ENCODE results near the gene CRYBG1. TPM values are rescaled to one million over a fixed set of nuclear protein-coding genes. Genes with fewer than 3 reads are reported as not detected.

Gene CRYBG1
- total RNA-seq, 1 experiment from 2014 or later, result 10.1 TPM

- TF ChIP-seq ZNF121 (CRISPR knock-in tag; IDR thresholded peaks at IDR 0.05) (no peak), TEAD4 (CRISPR knock-in tag; IDR thresholded peaks at IDR 0.05) (no peak), E2F4 (CRISPR knock-in tag; IDR thresholded peaks at IDR 0.05; ENCODE audit: borderline replicate concordance, low read depth) (no peak), ATF6 (CRISPR knock-in tag; IDR thresholded peaks at IDR 0.05) (no peak), ELF4 (CRISPR knock-in tag; IDR thresholded peaks at IDR 0.05; ENCODE audit: low read depth) (no peak), CTCF (IDR thresholded peaks at IDR 0.05) (no peak), ZNF512 (CRISPR knock-in tag; IDR thresholded peaks at IDR 0.05; ENCODE audit: borderline replicate concordance) (no peak), AFF4 (CRISPR knock-in tag; IDR thresholded peaks at IDR 0.05; ENCODE audit: borderline replicate concordance) (no peak), ZNF138 (CRISPR knock-in tag; conservative IDR thresholded peaks at IDR 0.05) (no peak), ZBTB21 (CRISPR knock-in tag; IDR thresholded peaks at IDR 0.05; ENCODE audit: borderline replicate concordance) (no peak), MXD4 (CRISPR knock-in tag; IDR thresholded peaks at IDR 0.05; ENCODE audit: borderline replicate concordance) (no peak)
Measured at GRCh38 chr6:106618324-106618723, 257.8 kb downstream of the CRYBG1 start (continued).

- H3K36me3 Mint-ChIP-seq, result peaks cover 26% of the 10 kb centered on the region
- H3K4me3 Mint-ChIP-seq, result no peak overlapping the region
- DNase-seq (ENCODE audit: low spot score), result no peak
- H3K4me1 Mint-ChIP-seq, result peaks cover 46% of the 10 kb centered on the region
- no peak for ATAC-seq
- ChIA-PET CTCF (interaction anchor here (1.1 to 1.2 kb wide), 2 partner anchors 10 to 11 kb away, joined by 4 to 5 read pairs; no protein-coding TSS in a partner anchor), POLR2A (interaction anchor here (0.6 to 0.7 kb wide), 3 partner anchors 9 to 355 kb away, joined by 3 to 4 read pairs (median 3); partner anchors contain the start of gene CD24)
- H3K9me3 Mint-ChIP-seq, result peaks cover 18% of the 10 kb centered on the region
- no peaks in the 10 kb centered on the region for H3K27me3 Mint-ChIP-seq (ENCODE audit: low read depth)
- H3K27ac Mint-ChIP-seq, result 0 out of 2 replicates have a peak overlapping the region, but pooled peaks have one; percentile 9
- TF ChIP-seq ATF2 (CRISPR knock-in tag; IDR thresholded peaks at IDR 0.05; ENCODE audit: borderline replicate concordance, low read depth), result no peak
- TF ChIP-seq EMX1 (CRISPR knock-in tag; IDR thresholded peaks at IDR 0.05), result no peak
- no peak for TF ChIP-seq ZNF423 (CRISPR knock-in tag; IDR thresholded peaks at IDR 0.05)
- TF ChIP-seq PRRX2 (CRISPR knock-in tag; IDR thresholded peaks at IDR 0.05), result no peak
- TF ChIP-seq GRHL2 (CRISPR knock-in tag; IDR thresholded peaks at IDR 0.05; ENCODE audit: insufficient replicate concordance, severe bottlenecking), result no peak
- no peak for TF ChIP-seq ZNF121 (CRISPR knock-in tag; IDR thresholded peaks at IDR 0.05)
- no peak for TF ChIP-seq SP1 (CRISPR knock-in tag; conservative IDR thresholded peaks at IDR 0.05)
- no peak for TF ChIP-seq OVOL2 (CRISPR knock-in tag; IDR thresholded peaks at IDR 0.05; ENCODE audit: borderline replicate concordance)
- TF ChIP-seq NR1H2 (CRISPR knock-in tag; IDR thresholded peaks at IDR 0.05), result no peak
- TF ChIP-seq HMGA2 (CRISPR knock-in tag; IDR thresholded peaks at IDR 0.05), result no peak
- no peak for TF ChIP-seq SOX15 (CRISPR knock-in tag; IDR thresholded peaks at IDR 0.05)
- TF ChIP-seq CDX4 (CRISPR knock-in tag; IDR thresholded peaks at IDR 0.05; ENCODE audit: borderline replicate concordance), result no peak
Measured at GRCh38 chr6:106619223-106619622, 258.7 kb downstream of the CRYBG1 start.

Measured in WTC11 (cell line).